Esophagus muscularis mucosa (tissue), 4 donors: ENCODE measurements around the gene NAPG.

Experiments
- EP300 ChIP-seq: sonication (generic); formaldehyde crosslinking; IDR thresholded peaks from one replicate; pipeline ENCODE4 v1.6.1; 2017; ENCODE audit warnings: antibody characterized with exemption
- POLR2A ChIP-seq: fragments of 450-650 bp; IDR thresholded peaks from one replicate; pipeline ENCODE4 v1.6.1; 2017; ENCODE audit warnings: antibody characterized with exemption, moderate library complexity, mild to moderate bottlenecking, low read depth
- POLR2AphosphoS5 ChIP-seq, 2 donors: sonication (generic); formaldehyde crosslinking; IDR thresholded peaks; one replicate each; pipeline ENCODE4 v1.6.1; 2017; ENCODE audit warnings: antibody characterized with exemption in 2 of 2
- TF ChIP-seq, protein P1 (sequence below), 3 experiments: fragments of 200-600 bp in 2 of 3; fragments of 450-650 bp in 1 of 3; sonication (generic) in 2 of 3; IDR thresholded peaks; one replicate each; pipeline ENCODE4 v1.5.1; 2017 to 2019; ENCODE audit warnings: antibody characterized with exemption in 3 of 3, mild to moderate bottlenecking in 2 of 3, moderate library complexity in 1 of 3

DNA sequence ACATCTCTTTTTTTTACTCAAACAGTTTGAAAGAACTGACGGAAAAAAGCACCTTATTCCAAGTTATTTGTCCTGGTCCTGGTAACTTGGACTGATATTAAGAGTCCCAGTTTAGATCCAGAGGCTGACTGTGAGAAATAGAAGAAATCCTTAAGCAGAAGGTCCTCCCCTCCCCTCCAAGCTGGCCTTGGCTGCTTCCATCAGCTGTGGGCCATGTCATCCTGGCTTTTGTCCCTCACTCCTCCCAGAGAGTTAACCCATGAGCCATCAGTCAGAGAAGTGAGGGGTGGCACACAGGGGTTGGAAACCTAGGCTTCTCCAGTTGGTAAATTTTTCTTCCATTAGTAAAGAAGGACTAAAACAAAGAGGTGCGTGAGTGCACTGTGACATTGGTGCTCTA, 9.7 kb upstream of the NAPG start:
- TF ChIP-seq, protein P1, sequence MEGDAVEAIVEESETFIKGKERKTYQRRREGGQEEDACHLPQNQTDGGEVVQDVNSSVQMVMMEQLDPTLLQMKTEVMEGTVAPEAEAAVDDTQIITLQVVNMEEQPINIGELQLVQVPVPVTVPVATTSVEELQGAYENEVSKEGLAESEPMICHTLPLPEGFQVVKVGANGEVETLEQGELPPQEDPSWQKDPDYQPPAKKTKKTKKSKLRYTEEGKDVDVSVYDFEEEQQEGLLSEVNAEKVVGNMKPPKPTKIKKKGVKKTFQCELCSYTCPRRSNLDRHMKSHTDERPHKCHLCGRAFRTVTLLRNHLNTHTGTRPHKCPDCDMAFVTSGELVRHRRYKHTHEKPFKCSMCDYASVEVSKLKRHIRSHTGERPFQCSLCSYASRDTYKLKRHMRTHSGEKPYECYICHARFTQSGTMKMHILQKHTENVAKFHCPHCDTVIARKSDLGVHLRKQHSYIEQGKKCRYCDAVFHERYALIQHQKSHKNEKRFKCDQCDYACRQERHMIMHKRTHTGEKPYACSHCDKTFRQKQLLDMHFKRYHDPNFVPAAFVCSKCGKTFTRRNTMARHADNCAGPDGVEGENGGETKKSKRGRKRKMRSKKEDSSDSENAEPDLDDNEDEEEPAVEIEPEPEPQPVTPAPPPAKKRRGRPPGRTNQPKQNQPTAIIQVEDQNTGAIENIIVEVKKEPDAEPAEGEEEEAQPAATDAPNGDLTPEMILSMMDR (IDR thresholded peaks at IDR 0.05): no peak
- TF ChIP-seq POLR2AphosphoS5 (IDR thresholded peaks at IDR 0.05) (no peak), POLR2A (no peak), EP300 (no peak)
